HG02981 (cell line): ENCODE measurements around the gene RNLS.

Experiments used
- ATAC-seq: cut with Tn5 transposase; IDR thresholded peaks from one replicate; pipeline ENCODE4 v1.9.1; 2021; ENCODE audit warnings: mild to moderate bottlenecking, moderate library complexity; ENCODE audit not compliant: unreplicated experiment

The RNLS gene

DNA sequence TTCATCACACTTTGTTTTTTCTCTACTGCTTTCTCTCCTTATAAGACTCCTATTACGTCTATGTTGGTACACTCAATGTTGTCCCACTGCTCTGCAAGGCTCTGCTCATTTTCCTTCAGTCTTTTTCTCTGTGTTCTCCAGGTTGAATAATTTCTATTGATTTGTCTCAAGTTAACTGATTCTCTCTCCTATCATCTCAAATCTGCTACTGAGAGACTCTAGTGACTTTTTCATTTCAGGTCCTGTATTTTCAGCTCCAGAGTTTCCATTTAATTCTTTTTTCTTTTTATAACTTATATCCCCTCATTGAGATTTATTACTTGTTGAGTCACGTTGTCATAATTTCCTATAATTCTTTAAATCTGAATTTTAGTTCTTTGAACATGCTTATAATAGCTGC lies 100.9 kb downstream of the RNLS start:
- ATAC-seq = no peak

DNA sequence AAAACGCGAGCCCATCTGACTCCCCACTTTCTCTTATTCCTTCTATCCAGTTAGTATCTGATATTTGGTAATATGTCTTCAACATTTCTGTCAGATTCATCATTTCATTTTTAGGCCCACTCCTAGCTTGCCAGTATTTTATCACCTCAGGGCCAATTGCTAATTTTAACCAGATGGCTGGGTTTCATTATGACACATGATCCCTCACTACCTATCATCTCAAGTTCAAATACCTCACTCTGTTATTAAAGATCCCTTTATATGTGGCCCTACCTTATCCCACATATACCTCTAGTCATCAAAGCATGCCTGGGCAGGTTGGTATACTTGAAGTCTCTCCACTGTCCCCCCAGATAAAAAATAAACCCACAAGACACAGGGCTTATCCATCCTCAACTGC lies 104.9 kb downstream of the RNLS start:
- ATAC-seq = no peak

DNA sequence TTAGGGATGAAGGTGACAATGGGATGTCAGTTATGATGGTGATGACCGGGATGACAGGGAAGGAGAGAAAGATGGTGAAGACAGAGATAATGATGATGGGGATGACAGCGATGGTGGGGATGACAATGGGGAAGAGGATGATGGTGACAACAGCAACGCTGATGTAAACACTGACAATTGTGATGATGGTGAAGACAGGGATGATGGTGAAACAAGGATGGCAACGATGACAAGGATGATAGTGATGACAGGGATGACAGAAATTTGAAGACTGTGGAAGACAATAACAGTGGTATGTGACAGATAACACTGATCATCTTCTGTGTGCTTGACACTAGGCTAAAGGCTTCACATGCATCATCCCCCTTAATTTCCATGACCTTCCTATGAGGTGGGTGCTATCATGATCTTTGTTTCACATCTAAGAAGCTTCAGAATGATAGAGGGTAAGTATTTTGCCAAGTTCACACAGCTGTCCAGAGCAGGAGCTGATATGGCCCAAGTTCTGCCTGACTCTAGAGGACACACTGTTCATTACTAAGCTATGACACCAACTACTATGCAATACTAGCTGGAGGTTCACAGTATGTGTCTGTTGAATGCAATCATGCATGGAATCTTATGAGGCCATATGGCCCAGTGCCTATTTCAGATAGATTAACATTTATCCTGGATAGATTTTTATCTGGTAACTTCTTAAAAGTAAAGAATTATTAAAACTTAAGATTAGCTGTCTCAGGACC lies 105.6 kb downstream of the RNLS start:
- no peak for ATAC-seq

DNA sequence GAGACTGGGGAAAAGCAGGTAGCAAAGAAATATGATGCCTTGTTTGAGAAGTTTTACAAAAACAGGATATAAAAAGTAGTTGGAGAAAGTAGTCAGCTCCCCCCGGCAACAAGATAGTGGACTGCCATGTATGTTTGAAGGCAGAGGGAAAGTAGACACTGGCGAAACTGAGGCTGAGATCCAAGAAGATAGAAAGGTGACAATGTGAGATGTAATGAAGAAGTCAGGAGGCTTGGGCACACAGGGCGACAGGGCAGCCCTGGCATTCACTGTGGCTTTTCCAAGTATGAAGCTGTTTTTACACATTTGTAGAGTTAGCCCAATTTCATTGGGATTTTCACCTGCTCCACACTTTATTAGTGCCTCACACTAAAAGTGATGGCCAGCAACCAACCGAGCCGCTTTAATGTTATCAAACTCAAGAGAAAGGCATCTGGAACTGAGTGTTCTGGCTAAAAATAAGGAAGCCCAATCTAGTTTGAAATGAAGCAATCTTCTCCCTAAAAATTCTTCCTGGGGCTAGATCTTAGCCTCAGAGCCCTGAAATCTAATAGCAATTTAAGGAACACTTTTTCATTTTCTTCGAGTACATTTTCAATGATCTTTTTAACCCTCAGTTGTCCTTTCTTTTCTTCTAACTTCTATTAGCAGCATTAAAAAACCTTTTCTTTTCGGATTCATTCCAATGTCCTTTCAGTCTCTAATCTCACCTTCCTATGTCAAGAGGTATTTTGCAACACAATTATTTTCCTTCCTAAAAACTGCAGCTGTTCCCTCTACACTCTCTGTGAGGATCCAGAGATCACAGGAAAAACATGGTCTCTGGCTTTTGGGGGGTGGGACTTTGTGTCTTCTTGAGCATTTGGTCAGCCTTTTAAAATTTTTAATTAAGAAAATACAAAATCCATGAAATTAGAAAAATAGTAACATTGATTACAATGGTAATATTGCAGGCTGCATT lies 108.0 kb downstream of the RNLS start:
- ATAC-seq = no peak

DNA sequence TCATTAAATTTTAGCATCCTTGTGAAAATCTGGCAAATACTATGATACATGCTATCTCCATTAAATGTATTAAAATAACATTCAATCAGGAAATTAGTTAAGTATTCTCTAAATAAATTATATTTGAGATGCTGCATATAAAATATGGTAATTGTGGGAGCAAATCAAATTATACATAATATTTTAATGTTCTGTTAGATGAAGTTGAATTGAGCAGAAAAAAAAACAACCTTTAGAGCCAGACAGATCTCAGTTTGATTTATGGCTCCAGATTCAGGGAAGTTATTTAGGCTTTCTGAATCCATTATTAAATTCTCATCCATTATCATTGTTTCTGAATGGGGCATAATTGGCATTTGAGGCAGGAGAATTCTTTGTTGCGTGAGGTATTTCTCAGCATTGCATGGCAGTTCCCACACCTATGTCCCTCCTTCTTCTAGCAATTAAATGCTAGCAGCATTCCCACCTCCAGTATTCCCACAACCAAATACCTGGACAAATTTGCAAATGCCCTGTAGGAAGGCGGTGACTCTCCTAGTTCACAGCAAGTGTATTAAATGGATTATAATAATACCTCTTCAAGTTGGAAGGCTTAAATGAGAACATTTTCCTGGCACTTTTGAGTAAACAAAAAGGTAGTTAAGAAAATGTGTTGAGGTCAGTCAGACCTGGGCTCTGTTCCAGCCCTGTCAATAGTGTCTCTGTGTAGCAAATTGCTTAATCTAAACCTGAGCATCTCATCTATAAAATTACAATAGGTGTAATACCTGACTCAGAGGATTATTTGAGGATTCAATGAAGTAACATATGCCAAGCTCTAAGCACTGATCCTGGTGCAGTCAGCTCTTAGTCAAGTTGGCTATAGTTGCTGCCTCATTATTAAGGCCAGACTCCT lies 108.9 kb downstream of the RNLS start:
- ATAC-seq = no peak

DNA sequence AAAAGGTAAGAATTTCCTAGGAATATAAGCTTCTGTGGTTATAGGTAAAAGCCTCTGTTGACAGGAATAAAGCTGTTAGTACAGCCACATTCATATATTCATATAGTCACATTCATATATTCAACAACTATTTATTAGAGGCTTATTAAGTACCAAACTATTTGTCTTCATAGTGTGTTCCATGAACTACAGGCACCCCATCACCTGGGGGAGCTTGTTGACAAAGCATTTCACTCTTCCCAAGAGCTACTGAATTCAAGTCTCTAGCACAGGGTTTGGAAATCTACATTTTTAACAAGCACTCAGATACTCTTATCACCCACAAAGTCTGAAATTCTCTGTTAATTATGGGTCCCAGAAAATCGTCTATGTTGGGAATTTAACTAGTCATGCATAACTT lies 110.6 kb downstream of the RNLS start:
- ATAC-seq = no peak

DNA sequence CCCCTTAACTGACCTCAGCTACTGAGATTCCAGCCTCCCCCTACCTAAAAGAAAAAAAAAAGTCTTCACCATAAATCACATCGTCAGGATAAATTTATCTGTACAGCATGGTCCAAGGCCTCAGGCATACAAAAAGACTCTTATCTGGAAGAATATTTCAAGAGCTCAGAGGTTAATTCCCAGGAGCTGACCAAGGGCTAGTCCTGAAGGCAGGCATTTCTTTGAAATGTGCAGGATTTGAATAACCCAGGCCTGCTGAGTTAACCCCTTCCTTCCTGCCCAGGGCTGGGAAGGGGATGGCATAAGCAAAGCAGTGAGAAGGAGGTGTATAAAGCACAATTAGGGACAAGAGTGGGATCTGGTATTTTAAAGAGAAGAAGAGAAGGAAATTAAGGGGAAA lies 111.2 kb downstream of the RNLS start:
- ATAC-seq = no peak

DNA sequence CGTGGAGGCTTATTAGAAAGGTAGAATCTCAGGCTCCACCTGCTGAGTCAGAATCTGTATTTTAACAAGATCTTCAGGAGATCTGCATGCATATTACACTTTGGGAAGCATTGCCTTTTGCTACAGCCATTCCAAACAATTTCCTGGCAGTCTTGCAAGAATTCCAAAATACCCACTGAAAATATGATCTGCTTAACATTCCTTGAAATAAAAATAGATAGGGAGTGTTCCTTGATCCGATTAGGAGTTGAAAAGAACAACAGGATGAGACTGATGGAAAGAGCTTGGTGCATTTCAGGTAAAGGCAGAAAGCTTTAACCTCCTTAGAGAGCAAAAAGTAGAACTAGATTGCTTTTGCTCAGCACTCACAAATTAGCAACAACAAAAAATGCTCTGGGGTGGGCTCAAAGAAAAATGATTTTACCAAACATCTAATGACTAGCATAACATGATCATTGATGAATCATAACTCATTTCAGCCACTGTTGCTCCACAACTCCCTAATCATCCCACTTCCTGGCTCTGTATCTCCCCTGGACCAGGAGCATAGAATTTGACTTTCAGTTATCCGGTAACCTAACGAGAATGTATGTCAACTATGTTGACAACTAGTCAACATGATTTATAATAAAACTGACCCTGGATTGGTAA lies 115.2 kb downstream of the RNLS start:
- ATAC-seq = no peak

DNA sequence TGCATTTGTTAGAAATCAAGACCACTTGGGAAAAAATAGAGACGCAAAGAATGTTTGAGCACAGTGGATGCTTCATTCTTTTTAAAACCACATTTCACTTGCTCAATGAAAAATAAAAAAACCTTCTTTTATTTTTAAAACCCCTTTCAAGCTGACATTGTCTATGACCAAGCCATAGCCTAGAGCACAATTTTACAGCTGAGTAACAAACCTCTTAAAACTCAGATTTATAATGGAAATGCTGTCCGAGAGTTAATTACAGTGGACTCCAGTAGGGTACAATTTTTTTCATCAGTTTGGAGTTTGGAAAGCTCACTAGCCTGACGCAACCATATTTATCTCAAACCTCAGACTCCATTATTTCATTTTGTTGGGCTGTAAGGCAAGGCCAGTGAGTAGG lies 116.3 kb downstream of the RNLS start:
- ATAC-seq = no peak

DNA sequence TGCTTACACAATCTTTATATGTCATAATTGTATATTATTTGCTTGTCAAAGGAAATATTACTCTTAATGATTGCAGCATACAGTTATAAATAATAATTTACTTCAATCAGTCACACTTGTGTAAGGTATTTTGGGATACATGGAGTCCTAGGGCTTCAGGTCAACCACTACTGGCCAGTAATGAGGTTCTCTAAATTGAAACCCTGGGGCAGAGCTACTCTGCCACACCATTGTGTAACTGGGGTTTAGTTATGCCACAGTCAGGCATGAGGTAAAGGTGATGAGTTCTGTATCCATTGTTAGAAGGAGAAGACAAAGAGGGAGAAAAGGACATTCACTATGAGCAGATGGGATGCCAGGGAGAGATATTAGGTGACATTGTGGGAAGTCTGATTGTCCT lies 117.4 kb downstream of the RNLS start:
- no peak for ATAC-seq

DNA sequence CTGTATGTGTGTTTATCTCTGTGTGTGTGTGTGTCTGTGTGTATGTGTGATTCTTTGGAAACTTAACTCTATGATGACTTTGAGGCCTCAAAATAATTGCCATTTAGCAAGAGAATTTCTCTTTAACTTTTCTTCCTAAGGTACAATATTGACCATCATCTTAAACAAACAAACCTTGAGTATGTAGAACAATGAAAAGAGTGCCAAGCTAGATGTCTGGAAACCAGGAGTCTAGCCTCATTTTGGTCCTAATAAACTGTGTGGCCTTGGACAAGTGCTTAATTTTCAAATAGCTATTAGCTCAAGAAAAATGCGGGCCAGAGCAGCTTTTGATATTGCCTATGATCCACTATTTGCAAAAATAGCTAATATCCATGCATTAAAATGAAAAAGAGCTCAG lies 119.3 kb downstream of the RNLS start:
- no peak for ATAC-seq

DNA sequence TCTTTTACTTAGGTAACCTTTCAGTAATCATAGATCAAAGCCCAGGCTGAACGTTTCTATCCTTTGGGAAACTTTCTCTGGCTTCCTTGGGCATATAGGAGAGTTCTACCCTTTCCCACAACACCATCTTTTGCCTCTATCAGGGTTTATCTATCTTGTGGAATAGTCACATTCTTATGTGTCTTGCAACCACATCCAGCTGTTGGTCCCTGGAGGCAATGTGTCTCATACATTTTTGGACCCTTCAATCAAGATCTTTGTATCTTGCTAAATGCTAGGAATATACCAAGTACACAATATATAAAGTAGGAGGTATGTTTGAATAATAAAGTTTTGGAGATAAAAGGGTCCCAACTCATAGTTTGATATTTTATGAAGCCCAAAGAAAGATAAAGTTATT lies 121.7 kb downstream of the RNLS start:
- ATAC-seq = no peak

DNA sequence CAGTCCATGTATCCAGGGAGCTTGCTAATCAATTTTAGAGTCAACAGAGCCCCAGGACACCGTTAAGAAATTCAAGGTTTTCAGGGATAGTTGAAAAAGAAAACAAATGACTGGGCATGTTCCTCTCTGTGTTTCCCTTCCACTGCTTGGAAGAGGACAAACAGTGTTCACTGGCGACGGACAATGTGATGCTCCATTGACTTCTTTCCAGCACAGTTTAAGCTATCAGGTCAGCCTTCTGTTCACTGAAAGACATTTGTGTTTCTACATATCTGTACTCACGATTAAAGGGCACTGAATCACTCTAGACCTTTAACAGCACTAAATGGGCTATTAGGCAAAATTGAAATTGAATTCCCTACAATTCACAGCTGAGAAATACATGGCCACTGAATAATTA lies 123.6 kb downstream of the RNLS start:
- no peak for ATAC-seq

DNA sequence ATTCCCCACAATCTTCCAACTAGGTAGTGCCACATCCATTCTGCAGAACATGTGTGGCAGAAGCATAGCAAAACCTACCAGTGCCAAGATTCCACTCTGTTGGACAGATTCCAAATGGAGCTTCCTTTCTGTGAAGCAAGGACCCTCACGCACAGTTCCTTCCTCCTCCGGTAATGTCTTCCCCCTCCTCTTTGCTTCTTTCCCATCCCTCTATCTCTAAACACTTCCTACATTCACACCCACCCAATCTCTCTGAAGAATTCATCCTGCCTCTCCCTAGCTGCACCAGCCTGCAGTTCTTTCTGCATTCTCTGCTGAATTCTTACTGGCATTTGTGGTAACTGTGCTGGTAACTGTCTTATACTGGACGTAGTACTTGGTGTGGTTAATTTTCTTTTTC lies 124.9 kb downstream of the RNLS start:
- ATAC-seq = no peak

DNA sequence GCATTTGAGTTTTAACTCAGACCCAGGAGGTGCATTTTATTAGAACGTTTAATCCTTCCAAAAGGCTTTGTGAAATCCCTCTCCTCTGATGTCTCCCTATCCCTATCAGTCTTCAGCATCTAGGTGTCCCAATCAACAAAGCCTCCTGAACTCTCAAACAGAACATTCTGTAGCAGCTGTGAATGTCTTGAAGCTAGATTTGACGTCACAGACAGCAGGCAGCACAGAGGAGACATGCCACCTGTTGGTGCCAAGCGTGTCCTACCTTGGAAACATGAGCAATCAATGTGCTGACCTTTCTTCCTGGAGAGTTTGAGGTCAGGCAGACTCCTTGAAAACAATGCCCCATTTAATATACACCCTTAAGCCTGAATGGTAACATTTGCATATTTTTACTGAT lies 125.5 kb downstream of the RNLS start:
- ATAC-seq = no peak

DNA sequence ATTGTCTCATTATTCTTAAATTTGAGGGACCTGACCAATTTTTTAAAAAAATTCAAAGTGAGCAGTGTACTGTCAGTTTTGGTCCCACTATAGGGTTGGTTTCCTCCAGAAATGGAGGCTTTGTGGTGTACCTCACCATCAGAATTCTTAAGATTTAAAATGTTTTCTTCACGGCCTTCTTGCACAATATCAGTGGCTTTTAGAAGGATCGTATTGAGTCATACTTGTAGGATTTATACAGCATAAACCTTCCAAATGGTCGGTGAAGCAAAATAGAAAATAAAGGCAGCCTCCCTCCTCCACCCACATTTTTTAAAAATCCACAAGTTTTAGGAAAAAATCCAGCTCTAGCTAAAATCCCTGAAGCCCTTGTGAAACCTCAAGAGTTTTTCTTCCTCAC lies 126.4 kb downstream of the RNLS start:
- no peak for ATAC-seq

DNA sequence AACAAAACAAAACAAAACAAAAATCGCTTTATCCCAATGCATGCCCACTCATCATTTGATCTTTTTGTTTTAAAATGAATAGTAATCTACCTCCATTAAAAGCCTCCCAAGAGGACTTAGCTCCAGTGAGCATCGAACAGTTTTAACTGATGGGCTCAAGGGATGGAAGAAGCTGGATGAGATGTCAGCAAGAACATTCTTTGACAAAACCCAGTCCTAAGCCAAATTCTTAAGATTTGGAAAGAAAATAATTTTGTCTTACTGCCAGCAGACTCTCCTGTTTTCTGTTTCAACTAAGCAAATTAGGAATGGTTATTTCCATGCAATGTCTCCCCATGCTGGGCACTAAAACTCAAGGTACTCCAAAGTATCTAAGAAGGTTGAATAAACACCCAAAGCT lies 127.3 kb downstream of the RNLS start:
- ATAC-seq = no peak

DNA sequence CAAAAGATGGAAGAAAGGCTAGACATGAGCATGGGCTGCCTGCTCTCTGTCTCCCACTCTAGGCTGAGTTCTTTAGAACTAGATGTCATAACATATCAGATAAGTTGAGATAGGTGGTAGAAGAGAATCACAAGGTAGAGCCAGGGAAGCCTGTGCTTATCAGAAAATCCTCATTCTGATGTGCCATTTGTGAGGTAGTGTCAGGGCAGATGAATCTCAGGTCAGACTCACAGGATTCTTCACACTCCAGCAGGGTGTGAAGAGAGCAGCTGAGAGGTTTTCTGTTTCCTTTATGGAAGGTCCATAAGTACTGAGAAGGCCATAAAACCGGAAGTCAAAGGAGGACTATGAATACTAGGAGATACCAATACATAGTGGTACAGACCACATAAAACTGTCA lies 132.9 kb downstream of the RNLS start:
- no peak for ATAC-seq

DNA sequence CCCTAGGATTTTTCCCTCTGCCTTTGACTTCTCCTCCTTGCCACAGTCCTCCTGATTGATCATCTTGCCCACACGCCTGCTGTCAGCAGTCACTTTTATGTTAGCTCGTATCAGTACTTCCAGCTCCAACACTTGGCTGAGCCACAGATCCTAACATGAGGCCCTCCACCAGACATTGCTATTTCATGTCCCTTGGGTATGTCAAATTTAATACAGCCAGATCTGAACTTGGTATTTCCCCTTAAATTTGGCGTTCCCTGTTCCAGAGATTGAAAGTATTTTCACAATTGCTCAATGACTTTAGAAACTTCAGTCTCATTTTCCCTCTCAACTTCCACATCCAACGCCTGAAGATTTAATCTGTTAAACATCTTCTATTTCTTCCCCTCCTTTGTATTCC lies 140.4 kb downstream of the RNLS start:
- no peak for ATAC-seq

DNA sequence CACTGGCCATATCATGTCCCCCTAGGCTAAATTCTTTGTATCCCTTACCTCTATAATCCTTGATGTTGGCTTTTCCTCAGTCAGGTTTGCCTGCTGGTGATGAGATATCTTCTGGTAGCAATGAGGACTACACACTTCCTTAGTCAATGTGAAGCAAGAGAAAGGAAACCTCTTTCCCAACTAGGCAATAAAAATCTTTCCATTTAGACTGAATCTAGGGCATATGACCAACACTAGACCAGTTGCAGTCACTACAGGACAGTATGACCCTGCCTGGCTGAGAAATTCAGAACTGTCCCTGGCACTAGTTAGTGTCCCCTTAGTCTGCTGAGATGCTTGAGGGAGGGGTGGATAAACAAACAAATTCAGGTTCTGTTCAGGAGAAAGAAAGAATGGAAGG lies 142.6 kb downstream of the RNLS start:
- no peak for ATAC-seq

DNA sequence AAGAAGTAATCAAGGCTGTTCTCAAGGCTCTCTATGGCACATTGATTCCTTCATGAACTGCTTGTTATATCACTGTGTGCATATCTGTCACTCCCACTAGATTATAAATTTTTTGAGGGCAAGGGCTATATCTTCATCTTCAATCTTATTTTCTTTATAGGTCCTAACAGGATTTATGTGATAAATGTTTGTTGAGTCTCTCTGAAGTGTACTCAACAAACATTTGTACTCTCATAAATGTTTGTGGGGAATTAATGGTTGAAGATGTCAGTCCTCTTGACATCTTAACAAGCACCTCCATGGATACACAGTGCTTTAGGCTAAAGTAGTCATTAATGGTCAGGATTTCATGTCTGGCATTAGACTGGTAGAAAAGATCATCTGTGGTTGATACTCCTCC lies 143.2 kb downstream of the RNLS start:
- ATAC-seq = no peak
